K562 (cell line): Measurements from ENCODE around the gene DNASE1L1. TPM values are rescaled to one million over a fixed set of nuclear protein-coding genes. Genes with fewer than 3 reads are reported as not detected.
A peak's percentile ranks its signal among the peaks of the same experiment; 100 is the strongest.

ENCODE experiments used
- CC2D1A ChIP-seq: fragments of 450-650 bp; IDR thresholded peaks from 2 replicates; pipeline ENCODE4 v1.6.1; 2017; ENCODE audit warnings: mild to moderate bottlenecking
- CTCFL ChIP-seq: IDR thresholded peaks from 2 replicates; pipeline ENCODE4 v1.6.1; 2011; ENCODE audit warnings: borderline replicate concordance, low read depth, mild to moderate bottlenecking, moderate library complexity, low read length; ENCODE audit not compliant: insufficient read depth, poor library complexity, severe bottlenecking
- FOXK2 ChIP-seq, 2 experiments: fragments of 450-650 bp; IDR thresholded peaks in 1 of 2; conservative IDR thresholded peaks in 1 of 2; 2 replicates each; pipeline ENCODE4 v1.6.1; 2016; ENCODE audit warnings: low read depth in 2 of 2, mild to moderate bottlenecking in 1 of 2
- IFI16 ChIP-seq: fragments of 250-450 bp; sonication (Bioruptor Pico); IDR thresholded peaks from 2 replicates; pipeline ENCODE4 v2.1.2; 2022; ENCODE audit warnings: mild to moderate bottlenecking, inconsistent platforms
- NKRF ChIP-seq: fragments of 450-650 bp; IDR thresholded peaks from 2 replicates; pipeline ENCODE4 v1.6.1; 2016; ENCODE audit warnings: borderline replicate concordance
- RBBP5 ChIP-seq: fragments of 200-600 bp; sonication (generic); IDR thresholded peaks from 2 replicates; pipeline ENCODE4 v1.6.1; 2012; ENCODE audit warnings: borderline replicate concordance, mild to moderate bottlenecking, low read length, control low read depth, inconsistent platforms; ENCODE audit not compliant: insufficient read depth, poor library complexity, severe bottlenecking
- TBL1XR1 ChIP-seq, 2 experiments: IDR thresholded peaks; 2 replicates each; pipeline ENCODE4 v1.6.1; 2012; ENCODE audit warnings: improper control_type of control experiment in 2 of 2, low read length in 2 of 2, mild to moderate bottlenecking in 1 of 2
- UBTF ChIP-seq, 2 experiments: IDR thresholded peaks; 2 replicates each; pipeline ENCODE4 v1.6.1; 2012; ENCODE audit warnings: improper control_type of control experiment in 2 of 2, low read depth in 2 of 2, low read length in 2 of 2, borderline replicate concordance in 1 of 2
- ZBTB12 ChIP-seq: fragments of 250-450 bp; sonication (Bioruptor Pico); IDR thresholded peaks from 2 replicates; pipeline ENCODE4 v1.4.0; 2020
- ZC3H4 ChIP-seq: sonication (generic); formaldehyde crosslinking; IDR thresholded peaks from 2 replicates; pipeline ENCODE4 v1.9.0; 2021; ENCODE audit warnings: missing genetic modification reagents, borderline replicate concordance
- ZFPM2 ChIP-seq: fragments of 250-450 bp; sonication (Bioruptor Pico); IDR thresholded peaks from 2 replicates; pipeline ENCODE4 v1.5.1; 2022; ENCODE audit warnings: mild to moderate bottlenecking
- ZKSCAN8 ChIP-seq: fragments of 200-800 bp; sonication (Bioruptor generic); IDR thresholded peaks from 2 replicates; pipeline ENCODE4 v1.6.1; 2016; ENCODE audit warnings: missing genetic modification characterization, missing compliant biosample characterization
- polyA plus RNA-seq, 8 experiments: library from polyadenylated mRNA; depleted of rRNA in 4 of 8; stranded (reverse) in 5 of 8; unstranded in 3 of 8; fragments of >200 nt; fragmentation: Nextera tagmentation in 2 of 8; fragmentation: Illumina TruSeq in 1 of 8; extraction: Ambion mirVana in 2 of 8; extraction: Trizol in 1 of 8; gene quantifications; 2 replicates each; pipeline versions ENCODE4 v1.2.1 to v1.2.3, GENCODE V29; 2011 to 2014; ENCODE audit warnings: inconsistent platforms in 1 of 8, missing spikeins in 1 of 8
- total RNA-seq, 7 experiments: library from RNA; depleted of rRNA in 6 of 7; stranded (reverse); fragments of >200 nt in 6 of 7; fragmentation: Illumina TruSeq in 2 of 7; extraction: Trizol in 2 of 7; gene quantifications; 2 replicates each; pipeline versions ENCODE4 v1.2.1 to v1.2.3, GENCODE V29; 2011 to 2021; ENCODE audit warnings: low replicate concordance in 1 of 7
- TF ChIP-seq, protein P1 (sequence below), 2 experiments: fragments of 450-650 bp in 1 of 2; sonication (generic) in 1 of 2; formaldehyde crosslinking; conservative IDR thresholded peaks; 2 replicates each; pipeline versions ENCODE4 v1.4.0 to v1.8.1; 2020 to 2022; ENCODE audit warnings: mild to moderate bottlenecking in 1 of 2, missing genetic modification reagents in 1 of 2
- TF ChIP-seq, protein P2 (sequence below): IDR thresholded peaks from 2 replicates; pipeline ENCODE4 v1.6.1; 2012; ENCODE audit warnings: low read depth, low read length, improper control_type of control experiment, borderline replicate concordance

DNASE1L1 gene
- total and polyA plus RNA-seq, 9 of the 15 experiments (the other 6 are each of a cell fraction or from before 2014, with no cell fraction given), result 0.73 to 12.6 (median 7.9) TPM

GRCh38 chrX:154398668-154399526 lies 10.2 kb downstream of the DNASE1L1 start (continued):
- TF ChIP-seq TBL1XR1 (IDR thresholded peaks at IDR 0.05; ENCODE audit: low read length in 2 of 2), result no peak
- TF ChIP-seq, protein P1, sequence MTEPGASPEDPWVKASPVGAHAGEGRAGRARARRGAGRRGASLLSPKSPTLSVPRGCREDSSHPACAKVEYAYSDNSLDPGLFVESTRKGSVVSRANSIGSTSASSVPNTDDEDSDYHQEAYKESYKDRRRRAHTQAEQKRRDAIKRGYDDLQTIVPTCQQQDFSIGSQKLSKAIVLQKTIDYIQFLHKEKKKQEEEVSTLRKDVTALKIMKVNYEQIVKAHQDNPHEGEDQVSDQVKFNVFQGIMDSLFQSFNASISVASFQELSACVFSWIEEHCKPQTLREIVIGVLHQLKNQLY (CRISPR knock-in tag; conservative IDR thresholded peaks at IDR 0.05), result no peak
- TF ChIP-seq, protein P2, sequence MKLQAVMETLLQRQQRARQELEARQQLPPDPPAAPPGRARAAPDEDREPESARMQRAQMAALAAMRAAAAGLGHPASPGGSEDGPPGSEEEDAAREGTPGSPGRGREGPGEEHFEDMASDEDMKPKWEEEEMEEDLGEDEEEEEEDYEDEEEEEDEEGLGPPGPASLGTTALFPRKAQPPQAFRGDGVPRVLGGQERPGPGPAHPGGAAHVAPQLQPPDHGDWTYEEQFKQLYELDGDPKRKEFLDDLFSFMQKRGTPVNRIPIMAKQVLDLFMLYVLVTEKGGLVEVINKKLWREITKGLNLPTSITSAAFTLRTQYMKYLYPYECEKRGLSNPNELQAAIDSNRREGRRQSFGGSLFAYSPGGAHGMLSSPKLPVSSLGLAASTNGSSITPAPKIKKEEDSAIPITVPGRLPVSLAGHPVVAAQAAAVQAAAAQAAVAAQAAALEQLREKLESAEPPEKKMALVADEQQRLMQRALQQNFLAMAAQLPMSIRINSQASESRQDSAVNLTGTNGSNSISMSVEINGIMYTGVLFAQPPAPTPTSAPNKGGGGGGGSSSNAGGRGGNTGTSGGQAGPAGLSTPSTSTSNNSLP, result 0 out of 2 replicates have a peak, but pooled peaks have one; percentile 3
- no peak for TF ChIP-seq CC2D1A
- TF ChIP-seq RBBP5, result peak; percentile 51
- peak; percentile 97 for TF ChIP-seq CTCFL
- TF ChIP-seq FOXK2 (conservative IDR thresholded peaks at IDR 0.05 in 1 of 2, IDR thresholded peaks at IDR 0.05 in 1 of 2; ENCODE audit: low read depth in 2 of 2), result peak; percentile 27 to 47; a peak in 3 of 4 replicates
- 0 out of 2 replicates have a peak, but pooled peaks have one; percentile 4 for TF ChIP-seq ZKSCAN8 (CRISPR knock-in tag)
- no peak for TF ChIP-seq UBTF (IDR thresholded peaks at IDR 0.05; ENCODE audit: borderline replicate concordance in 1 of 2, low read depth in 2 of 2, low read length in 2 of 2)
- no peak for TF ChIP-seq IFI16 (CRISPR knock-in tag)
- no peak for TF ChIP-seq ZBTB12 (CRISPR knock-in tag)
- TF ChIP-seq NKRF, result peak; percentile 89; the same call in 1 of the 2 replicates
- no peak for TF ChIP-seq ZFPM2 (CRISPR knock-in tag)
- TF ChIP-seq ZC3H4 (CRISPR knock-in tag), result no peak
